GM10266 (cell line): ENCODE data around the gene WTIP.

Experiments
- DNase-seq: peaks from one replicate; pipeline ENCODE4 v3.0.0; 2012; ENCODE audit errors: extremely low spot score
- CTCF ChIP-seq: IDR thresholded peaks from 2 replicates; pipeline ENCODE4 v1.5.1; 2012; ENCODE audit warnings: mild to moderate bottlenecking, low read depth; ENCODE audit not compliant: control insufficient read depth, insufficient read depth; ENCODE audit errors: missing control alignments

WTIP gene

DNA sequence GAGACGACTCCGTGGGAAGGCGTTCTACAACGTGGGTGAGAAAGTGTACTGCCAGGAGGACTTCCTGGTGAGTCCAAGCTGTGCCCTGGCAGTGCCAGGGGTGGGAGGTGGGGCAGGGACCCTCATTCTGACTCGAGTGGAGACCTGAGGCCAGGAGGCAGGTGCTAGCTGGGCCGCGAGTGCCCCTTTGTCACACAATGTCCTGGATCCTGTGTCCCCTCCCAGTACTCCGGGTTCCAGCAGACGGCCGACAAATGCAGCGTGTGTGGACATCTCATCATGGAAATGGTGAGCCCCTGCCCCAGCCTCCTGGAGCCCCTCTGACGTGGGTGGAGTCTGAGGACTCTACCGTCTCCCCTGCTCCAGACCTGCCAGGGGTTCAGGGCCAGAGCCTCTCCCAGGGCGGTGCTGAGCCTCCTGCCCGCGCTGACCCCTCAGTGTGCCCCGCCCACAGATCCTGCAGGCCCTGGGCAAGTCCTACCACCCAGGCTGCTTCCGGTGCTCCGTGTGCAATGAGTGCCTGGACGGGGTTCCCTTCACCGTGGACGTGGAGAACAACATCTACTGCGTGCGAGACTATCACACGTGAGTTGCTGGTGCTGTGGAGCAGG is 11.6 kb downstream of the WTIP start:
- TF ChIP-seq CTCF, result no peak
- DNase-seq, result no peak

- no peak for DNase-seq
- no peak for TF ChIP-seq CTCF
Observed at GRCh38 chr19:34493649-34494044, 12.1 kb downstream of the WTIP start.

DNA sequence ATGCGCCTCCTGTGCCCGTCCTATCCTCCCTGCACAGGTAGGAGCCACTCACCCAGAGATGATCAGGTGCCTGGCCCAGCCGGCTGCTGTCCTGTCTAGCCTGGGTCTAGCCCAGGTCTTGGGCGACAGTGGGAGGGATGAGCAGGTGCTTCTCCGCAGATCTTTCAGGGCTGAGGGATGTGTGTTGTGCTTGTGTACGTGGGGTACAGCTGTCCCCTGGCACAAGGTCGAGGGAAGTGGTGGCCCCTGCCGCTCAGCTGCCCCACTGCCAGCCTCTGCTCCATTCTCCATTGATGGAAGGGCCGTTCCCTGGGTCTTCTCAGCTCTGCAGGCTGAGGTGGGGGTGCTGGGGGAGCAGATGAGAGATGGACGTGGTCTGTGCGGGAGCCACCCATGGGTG is 13.0 kb downstream of the WTIP start:
- TF ChIP-seq CTCF, result no peak
- no peak for DNase-seq

GRCh38 chr19:34495416-34495815 is 13.9 kb downstream of the WTIP start:
- no peak for DNase-seq
- no peak for TF ChIP-seq CTCF

DNA sequence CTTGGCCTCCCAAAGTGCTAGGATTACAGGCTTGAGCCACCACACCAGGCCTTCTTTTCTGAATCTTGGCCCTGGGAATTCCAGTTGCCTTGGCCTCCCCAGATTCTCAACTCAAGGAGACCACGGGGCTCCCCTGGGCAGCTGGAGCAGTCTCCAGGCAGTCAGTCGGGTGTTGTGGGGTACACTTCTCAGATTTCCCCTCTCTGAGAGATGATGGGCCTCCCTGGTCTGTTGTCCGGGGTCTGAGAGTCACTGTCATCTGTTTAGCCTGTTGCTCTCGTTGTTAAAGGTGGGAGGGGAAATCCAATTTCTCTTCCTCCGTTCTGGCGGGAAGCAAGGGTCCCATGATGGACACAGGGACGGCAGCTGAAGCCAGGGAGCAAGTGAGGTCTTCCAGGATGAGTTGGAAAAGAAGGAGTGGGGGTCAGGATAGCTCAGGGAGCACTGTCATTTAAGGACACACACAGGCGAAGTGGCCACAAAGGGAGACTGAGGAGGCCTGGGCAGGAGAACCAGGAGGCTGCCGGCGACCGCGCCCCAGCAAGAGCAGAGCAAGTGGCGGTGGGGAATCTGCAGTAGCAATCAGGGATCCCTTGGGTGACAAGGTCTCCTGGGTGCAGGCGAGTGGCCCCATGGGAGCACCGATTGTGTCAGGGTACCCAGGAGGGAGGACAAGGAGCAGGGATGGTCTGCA is 15.7 kb downstream of the WTIP start:
- no peak for DNase-seq
- no peak for TF ChIP-seq CTCF

GRCh38 chr19:34499155-34499834 is 17.7 kb downstream of the WTIP start:
- no peak for TF ChIP-seq CTCF

DNA sequence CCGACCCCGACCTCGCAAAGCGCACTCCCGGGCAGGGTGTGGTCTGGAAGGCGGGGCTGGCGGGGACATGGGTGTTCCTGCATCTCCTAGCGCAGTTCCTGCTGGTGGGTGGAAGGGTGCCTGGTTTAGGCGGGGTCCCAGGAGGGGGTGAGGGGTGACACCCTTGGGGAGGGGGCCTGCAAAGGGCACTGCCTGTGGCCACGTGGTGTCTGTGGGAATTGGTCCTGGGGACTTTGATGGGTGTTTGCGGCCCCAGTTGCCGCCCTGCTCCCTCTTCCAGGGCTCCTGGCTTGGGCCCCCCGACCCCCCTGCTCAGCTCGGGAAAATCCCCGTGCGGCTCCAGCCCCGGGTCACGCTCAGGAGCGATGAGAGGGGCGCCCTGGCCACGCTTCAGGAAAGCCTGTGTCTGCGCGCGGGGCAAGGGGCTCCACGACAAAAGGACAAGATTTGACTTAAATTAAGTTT is 19.1 kb downstream of the WTIP start:
- no peak for TF ChIP-seq CTCF
- DNase-seq, result no peak

More at GRCh38 chr19:34499155-34499834, 17.7 kb downstream of the WTIP start:
- DNase-seq, result no peak
